Left lobe of liver (tissue), 2 donors: ENCODE measurements around the gene CCN6. TPM values are rescaled to one million over a fixed set of nuclear protein-coding genes. Genes with fewer than 3 reads are reported as not detected.
A peak's percentile ranks its signal among the peaks of the same experiment; 100 is the strongest.
"Not testable (repeated sequence)": the region's sequence is repeated elsewhere in the genome, so short reads cannot be mapped to it uniquely, and the experiment has no call there.

Source experiments
- ATAC-seq: fragments of 200-7000 bp; cut with Tn5 transposase; one replicate; pipeline ENCODE4 v1.9.1; 2020; ENCODE audit warnings: mild to moderate bottlenecking, moderate library complexity
- DNase-seq: peaks from one replicate; pipeline ENCODE4 v3.0.0-alpha.2; 2020; ENCODE audit warnings: low spot score
- total RNA-seq: library from RNA; stranded (reverse); gene quantifications from one replicate; pipeline ENCODE4 v1.2.1, GENCODE V29; 2021
- donor health status: DM: no; HTN: no; CAD: no; lungs with moderate emphysema.
- donor health status: DM: no; HTN: yes; CAD: no.

CCN6 gene
- total RNA-seq, 1 donor from 2014 or later = not detected

DNA sequence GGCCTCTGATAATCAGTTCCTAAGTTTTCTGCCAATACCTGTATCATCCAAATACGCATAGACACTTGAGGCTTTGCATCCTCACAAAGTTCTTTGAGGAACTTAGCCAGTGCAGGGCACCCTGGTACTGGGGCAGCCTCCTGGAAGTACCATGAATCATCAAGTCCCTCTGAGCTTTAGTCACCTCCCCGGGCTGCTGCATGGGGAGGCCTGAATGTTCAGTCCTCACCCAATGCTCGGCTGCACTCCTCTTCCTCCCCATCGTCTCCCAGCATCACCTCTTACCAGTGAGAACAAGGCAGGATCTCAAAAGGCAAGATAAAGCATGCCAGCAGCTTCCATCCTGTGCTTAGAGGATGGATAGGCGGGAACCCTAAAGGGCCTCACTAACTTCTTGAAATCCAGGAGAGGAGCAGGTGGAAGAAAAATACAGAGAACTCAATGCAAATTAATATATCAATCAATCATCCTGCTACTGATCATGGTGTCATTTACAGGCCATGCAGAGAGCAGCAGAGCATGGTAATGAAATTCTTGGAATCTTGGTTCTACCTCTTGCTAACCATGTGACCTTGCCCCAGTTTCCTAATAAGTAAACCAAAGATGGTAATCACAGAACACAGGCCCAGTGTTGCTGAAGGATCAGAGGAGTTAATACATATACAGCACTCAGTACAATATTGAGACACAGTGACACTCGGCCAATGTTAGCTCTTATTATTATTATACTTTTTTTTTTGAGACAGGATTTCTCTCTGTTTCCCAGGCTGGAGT is 4.7 kb upstream of the CCN6 start:
- no peak for DNase-seq
- ATAC-seq = peak; percentile 72

DNA sequence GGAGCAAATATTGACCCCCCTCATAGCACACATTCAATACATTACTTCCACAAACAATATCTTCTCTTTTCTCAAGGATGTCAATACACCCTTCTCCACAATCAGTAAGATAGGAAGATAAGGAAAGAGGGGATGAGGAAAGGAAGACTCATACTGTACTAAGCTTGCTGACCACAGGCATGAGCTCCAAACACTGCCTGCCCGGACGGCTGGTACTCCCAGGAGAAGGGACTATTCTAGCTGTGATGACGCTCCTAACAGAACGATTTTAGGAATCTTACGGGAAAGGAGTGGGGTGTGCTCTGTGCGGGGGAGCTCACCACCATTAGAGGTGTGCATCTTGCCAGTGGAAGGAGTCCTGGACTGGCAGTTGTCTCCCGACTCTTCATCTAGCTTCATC is 3.9 kb upstream of the CCN6 start:
- DNase-seq (no peak), ATAC-seq (no peak)

DNA sequence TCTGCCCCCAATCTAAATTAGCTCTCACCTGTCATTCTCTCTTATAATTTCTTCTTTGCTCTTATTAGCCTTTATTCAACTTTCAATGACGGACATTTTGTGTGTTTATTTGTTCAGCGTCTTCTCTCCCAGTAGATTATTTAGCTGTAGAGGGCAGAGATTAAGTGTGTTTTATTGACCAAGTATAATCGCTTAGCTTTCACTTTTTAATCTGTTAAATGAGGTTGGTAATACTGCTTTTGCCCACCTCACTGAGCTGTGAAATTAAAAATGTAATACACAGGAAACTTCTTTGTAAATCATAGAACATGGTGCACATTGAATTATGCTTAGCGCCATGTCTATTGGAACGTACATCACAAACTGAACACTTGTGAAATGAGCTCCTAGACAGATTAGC is 3.5 kb upstream of the CCN6 start:
- DNase-seq (no peak), ATAC-seq (no peak)

DNA sequence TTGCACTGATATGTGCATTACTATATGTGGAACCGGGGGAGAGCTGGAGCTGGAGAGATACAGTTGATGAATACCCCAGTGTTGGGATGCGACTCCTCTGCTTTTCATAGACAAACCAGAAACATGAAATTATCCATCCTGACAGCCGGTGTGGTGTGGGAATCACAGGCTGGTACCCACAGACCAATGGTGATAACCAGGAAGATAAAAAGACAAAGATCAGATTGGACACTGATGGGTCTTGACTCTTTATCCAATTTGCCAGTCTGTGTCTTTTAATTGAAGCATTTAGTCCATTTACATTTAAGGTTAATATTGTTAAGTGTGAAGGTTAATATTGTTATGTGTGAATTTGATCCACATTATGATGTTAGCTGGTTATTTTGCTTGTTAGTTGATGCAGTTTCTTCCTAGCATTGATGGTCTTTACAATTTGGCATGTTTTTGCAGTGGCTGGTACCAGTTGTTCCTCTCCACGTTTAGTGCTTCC is 2.6 kb upstream of the CCN6 start:
- ATAC-seq, DNase-seq: not testable (repeated sequence)

DNA sequence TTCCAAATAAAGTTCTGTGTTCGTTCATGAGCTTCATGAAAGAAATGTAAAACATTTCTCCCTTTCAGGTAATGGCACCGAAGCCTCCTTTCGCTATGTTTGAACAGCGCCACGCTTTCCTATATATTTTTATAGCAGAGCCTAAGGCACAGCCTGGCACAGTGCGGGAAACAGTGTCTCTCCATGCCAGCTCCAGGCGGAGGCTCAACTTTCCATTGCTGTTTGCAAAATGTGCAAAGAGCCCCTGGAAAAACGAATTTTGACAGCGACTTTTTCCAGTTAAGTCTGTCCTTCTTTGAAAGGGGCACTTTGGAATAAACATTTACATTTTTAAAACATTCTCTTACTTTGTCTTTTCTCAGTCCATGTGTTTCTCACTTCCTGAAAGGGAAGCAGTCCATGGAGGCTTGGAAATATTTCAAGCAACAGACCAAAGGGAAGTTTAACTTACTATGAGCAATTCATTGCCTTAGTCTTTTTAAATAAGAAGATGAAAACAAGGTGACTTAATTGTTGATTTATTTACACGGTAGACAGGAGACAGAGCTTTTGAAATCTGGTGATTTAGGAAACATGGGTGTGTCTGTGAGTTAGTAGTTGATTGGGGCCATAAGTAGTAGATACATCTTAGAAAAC is 769 bp downstream of the CCN6 start:
- DNase-seq = no peak
- ATAC-seq = no peak

DNA sequence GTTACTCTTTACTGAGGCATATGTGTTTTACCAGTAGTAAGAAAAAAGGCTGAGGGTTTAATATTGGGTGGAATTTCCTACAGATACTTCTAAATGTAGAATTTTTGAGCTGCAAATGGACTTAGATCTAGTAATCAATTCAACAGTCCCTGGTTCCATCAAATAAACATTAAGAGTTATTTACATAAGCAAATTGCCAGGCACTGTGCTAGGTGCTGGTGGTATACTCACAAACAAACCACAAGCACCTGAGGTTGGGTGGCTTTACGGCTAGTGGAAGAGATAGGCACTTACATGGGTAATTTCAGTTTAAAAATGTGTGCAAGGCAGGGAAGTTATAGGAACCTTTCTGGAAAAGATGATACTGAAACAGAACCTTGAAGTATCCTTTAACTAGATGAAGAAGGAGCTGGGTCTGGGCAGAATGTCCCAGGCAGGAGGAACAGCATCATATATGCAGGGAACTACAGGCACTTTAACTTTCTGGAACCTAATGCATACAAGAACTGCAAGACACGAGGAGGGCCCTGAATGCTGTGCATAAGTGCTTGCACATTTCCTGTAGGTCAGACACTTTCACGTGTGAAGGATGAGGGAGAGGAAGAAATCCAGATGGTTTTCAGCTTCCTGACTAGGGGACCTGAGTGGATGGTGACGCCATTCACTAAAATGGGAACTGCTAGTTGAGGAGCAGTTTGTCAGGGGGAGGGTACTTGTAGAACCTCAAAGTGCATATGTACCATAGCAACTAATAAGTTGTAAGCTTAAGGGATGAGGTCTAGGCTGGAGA is 4.5 kb downstream of the CCN6 start:
- peak; percentile 52 for ATAC-seq
- DNase-seq = no peak

DNA sequence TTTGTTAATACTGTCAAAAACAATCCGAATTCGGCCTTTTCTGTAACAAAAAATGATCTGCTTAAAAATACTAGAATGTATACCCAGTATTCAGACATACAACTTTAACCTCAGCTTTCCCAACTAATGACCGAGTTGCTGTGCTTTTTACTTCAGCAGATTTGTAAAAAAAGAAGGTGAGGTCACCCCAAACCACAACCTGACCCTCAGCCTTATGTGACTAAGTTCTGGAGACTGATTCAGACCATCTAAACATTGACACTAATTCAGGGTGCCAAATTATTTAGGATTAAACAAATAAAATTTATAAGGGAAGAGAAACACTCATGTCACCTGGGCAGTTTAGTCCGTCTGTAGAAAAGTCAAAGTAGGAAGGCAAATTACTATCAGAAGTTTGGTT is 7.7 kb downstream of the CCN6 start:
- no peak for ATAC-seq

DNA sequence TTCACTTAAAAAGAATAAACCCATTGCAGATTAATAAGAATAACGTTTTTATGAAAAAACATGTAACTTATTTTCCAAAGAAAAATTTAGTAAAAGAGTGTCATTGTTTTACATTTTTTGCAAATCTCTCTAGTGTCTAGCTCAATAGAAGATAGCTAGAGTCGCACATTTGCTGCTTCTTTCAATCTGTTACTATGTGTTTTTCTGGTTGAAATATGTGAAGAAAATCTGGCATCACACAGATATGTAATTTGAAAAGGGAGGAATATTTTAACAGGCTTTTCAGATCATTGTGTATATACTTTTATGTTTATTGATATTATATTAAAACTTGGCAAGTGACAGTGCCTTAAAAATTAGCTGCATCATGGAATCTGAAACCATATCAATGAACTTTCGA is 9.1 kb downstream of the CCN6 start:
- no peak for ATAC-seq
- DNase-seq = no peak

More for the DNA sequence above, 7.7 kb downstream of the CCN6 start:
- DNase-seq = no peak

DNA sequence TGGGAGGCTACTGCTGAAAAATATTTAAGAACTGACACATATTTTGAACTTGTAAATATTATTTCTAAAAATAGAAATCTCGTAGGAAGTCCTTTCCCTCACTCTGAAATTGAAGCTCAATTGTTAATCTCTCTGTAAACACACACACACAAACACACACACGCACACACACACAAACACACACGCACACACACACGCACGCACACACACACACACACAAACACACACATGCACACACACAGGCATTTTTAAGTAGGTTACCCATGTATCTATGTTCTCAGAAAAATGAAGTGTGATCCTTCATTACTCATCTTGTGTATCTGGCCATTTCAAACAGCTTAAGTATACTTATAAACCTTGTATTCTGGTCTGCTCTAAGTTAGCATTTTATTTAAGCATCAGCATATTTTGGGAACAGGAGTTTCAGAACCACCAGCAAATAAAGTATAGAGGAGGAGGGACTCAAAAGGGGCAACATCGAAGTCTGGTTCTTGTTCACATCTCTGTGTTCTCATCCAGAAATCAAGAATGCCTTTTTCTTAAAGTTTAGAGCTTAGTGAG is 11.6 kb downstream of the CCN6 start:
- no peak for ATAC-seq
- DNase-seq = no peak

DNA sequence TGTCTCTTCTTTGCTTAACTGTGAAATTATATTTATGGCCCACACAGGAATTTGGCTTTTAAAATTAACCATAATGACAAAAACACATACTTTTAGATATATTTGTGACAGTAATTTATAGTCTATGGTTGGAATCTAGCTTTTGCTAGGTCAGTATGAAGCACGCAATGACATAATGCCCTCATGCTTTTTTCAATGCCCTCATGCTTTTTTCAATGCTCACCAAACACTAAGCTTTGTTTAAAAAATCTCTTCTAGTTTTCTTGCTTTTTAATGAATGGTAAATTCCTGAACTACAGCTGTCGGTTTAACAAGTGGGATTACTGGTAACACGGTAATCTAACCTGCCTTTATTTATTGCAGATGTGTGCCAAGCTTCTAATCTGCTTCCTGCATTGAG is 12.7 kb downstream of the CCN6 start:
- no peak for ATAC-seq
- DNase-seq = no peak

DNA sequence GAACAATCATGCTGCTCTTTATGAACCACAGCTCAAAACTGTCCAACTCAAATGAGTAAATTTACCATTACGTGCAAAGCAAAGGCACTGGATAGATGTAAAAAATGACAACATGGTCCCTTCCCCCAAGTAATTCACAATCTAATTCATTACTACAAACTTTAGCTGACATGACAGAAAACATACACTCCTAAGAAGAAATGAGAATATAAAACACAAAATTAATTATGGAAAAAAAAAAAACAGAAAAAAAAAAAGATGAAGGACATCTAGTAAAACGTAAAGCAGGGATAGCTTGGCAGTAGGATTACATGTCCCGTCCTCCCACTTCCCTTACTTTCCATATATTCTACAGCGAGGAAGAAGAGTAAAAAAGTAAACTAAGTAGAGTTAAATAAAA is 27.7 kb downstream of the CCN6 start:
- ATAC-seq = no peak
- DNase-seq = no peak

DNA sequence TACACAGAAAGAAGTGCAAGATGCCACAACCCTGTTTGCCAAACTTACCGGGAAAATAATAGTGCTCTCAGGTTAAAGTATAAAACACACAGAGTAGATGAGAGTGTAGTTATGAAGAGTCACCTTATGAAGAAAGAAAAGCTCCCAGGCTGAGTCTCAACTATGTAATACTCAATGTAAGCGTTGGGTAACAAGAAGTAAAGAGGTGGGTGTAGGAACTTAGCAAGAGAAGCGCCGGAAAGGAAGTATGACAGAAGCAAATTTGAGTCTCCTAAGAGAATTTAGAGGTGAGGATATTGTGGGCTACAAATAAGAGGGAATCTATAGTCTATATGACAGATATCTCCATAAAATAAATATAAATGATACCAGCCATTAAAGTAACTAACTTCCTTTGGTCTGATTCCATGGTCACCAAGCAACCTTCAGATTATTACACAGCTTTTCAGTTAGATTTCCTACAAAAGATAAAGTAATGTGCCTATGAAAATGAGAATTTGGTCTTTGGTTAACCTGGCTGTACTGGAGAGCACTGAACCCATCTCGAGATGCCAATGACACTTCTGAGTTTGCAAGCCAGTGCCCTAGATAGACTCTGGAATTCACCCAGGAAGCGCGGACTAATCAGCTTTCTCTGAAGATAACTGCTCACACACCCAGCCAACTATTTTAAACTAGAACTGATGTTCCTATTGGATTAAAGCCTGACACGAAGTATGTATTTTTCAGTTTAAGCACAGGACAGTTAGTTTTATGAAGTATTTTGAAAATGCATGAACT is 31.6 kb downstream of the CCN6 start:
- peak; percentile 69 for ATAC-seq
- DNase-seq = peak; percentile 84

DNA sequence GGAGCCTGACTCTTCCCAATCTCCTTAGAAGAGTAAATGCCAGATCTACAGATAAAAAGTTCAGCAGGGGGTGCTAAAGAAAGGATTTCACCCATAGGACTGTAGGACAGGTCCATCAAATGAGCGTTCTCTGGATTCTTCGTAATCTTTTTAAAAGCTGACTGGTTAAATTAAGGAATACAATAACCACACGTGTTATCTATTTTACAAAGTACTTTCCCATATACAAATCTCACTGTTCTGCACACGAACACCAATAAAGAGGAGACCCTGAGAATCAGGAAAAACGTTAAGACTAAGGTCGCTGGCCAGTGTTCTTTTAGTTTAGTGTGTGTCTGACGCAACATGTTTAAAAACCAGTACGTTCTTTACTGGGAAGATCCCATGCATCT is 32.8 kb downstream of the CCN6 start:
- ATAC-seq = peak; percentile 57
- no peak for DNase-seq

DNA sequence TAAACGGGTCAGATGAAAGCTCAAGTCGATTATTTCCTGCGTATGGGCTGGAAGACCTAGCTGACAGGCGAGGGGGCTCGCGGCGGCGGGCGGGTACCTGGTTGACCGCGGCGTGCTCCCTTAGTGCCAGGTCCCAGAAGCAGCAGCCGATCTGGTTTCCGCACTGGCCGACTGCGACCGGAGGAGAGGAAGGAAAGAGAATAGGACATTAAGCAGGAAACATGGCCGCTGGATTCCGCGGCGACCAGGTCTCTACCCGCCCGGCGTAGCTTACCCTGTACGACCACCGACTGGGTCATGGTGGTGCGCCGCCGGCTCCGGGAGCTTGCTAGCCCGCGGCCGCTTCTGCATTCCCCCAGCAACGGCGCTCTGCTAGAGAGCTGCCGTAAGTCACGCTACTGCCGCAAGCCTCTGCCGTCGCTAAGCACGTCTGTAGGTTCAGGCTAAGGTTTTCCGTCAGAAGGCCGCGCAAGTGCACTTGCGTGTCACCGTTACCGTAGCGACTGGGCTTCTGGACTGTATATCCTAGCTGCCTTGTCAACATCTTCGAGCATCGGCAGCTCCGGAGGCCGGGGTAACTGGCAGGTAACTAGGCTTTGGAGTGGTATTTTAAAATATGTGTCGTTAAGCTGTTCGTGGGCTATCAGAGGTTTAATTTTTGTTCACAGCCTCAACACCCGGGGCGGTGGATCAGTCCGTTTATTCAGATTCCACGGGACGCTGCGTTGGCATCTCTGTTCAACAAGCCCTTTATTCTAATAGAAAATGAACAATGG is 33.4 kb downstream of the CCN6 start, which contains the start of the genes FAM229B and TUBE1:
TSS of gene FAM229B (plus strand) at position 456 of the 776 bp plus-strand sequence. CDS start 11,693 bp downstream, outside the sequence.
TSS of gene TUBE1 (minus strand) at position 347 of the 776 bp plus-strand sequence. CDS start at position 299, 48 bp downstream.
- DNase-seq (peak; percentile 95), ATAC-seq (peak; percentile 94)

DNA sequence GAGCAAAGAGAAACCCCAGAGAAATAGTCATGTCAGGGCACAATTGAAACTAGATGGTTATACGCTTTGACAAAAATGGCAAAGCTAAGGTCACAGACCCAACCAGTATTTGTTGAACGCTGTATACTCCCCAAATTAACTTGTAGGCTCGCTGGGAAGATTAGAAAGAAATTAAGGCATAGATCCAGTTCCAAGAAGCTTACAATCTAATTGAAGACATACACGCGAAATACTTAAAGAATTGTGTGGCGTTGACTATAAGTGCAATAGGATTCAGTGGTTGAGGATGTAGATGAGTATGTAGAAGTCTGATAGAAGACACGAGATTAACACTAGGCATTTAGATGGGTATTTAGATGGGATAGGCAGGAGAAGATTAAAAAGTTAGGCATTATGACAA is 34.0 kb downstream of the CCN6 start:
- ATAC-seq (no peak), DNase-seq (no peak)

DNA sequence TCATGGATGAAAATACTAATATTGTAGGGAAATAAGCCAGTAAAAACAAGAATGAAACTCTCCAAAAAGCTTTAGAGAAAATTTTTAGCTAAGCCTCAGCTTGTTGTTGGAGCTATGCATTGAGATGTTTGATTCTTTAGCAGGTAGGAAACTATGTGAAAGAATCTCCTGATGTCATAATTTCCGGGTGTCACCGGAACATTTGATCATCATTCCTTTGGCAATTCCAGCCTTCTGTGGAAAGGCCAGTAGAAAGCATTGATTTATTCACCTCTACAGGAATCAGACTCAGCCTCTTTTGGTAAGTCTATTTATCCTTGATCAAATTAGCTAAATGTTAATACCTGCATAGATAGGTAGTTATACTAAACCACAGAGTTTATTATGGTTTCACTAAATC is 43.0 kb downstream of the CCN6 start:
- DNase-seq = no peak

DNA sequence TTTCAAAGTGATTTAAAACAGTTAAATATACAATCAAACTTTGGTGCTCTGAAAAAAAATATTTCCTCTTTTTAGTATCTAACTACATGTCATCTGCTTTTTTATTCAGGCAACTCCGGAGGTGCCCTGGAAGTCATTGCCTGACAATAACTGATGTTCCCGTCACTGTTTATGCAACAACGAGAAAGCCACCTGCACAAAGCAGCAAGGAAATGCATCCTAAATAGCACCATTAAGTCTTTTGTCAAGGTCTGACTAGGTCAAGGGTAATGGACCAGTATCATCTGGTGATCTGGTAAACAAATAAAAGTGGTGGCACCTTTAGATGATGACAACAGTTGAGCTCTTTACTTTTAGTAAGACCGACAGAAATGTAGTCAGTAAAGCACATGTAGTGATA is 46.7 kb downstream of the CCN6 start:
- ATAC-seq = no peak

More for the DNA sequence above, 43.0 kb downstream of the CCN6 start:
- no peak for ATAC-seq

DNA sequence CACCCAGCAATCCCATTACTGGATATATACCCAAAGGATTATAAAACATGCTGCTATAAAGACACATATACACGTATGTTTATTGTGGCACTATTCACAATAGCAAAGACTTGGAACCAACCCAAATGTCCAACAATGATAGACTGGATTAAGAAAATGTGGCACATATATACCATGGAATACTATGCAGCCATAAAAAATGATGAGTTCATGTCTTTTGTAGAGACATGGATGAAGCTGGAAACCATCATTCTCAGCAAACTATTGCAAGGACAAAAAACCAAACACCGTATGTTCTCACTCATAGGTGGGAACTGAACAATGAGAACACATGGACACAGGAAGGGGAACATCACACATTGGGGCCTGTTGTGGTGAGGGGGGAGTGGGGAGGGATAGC is 52.1 kb downstream of the CCN6 start:
- not testable (repeated sequence) for ATAC-seq, DNase-seq

More for the DNA sequence above, 46.7 kb downstream of the CCN6 start:
- no peak for DNase-seq

DNA sequence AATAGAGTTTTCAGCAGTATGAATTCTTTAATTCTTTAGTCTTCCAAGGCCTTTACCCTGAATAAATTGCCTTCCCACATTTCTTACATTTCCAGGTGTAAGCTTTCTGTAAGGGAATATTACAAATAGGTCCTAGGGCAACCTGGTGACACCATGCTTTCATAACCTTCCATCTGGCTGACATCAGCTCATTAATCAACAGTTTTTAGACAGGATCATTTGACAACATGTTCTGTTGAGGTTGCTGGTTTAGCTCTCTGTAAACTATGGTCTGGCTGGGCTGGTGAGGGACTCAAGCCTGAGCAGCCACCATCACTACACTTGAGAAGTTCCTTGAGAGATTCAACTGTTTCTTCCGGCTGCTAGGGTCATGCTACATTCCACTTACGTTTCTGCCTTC is 52.7 kb downstream of the CCN6 start:
- DNase-seq (no peak), ATAC-seq (no peak)
